ENCODE measurements around the gene CD2BP2. TPM values are rescaled to one million over a fixed set of nuclear protein-coding genes. Genes with fewer than 3 reads are reported as not detected.

Gene CD2BP2
- total and polyA plus RNA-seq, 9 of the 15 experiments (the other 6 are each of a cell fraction or from before 2014, with no cell fraction given) = 3.9 to 51.1 (median 32.8) TPM

GRCh38 chr16:30380803-30381208 is 25.7 kb upstream of the CD2BP2 start (continued):
- 0 out of 2 replicates have a peak, but pooled peaks have one; percentile 26 for TF ChIP-seq E2F1 (CRISPR knock-in tag; IDR thresholded peaks at IDR 0.05)
- no peak for TF ChIP-seq NR4A1 (CRISPR knock-in tag; IDR thresholded peaks at IDR 0.05)
- TF ChIP-seq NR4A1 (tag; IDR thresholded peaks at IDR 0.05) = peak; percentile 38; the same call in 1 of the 2 replicates
- TF ChIP-seq SMAD1 (IDR thresholded peaks at IDR 0.05; ENCODE audit: low read depth, low read length, partially characterized antibody) = no peak
- no peak for TF ChIP-seq KDM2B (CRISPR knock-in tag; IDR thresholded peaks at IDR 0.05)
- peak; percentile 47 for TF ChIP-seq ZFX (CRISPR knock-in tag; IDR thresholded peaks at IDR 0.05)
- TF ChIP-seq ZNF766 (CRISPR knock-in tag; conservative IDR thresholded peaks at IDR 0.05) = 0 out of 2 replicates have a peak, but pooled peaks have one; percentile 13
- peak; percentile 54; the same call in 1 of the 2 replicates for TF ChIP-seq GTF2A2 (tag; IDR thresholded peaks at IDR 0.05)
- peak; percentile 96 for TF ChIP-seq NR2C2 (CRISPR knock-in tag; IDR thresholded peaks at IDR 0.05)
- TF ChIP-seq NR2C2 (tag; IDR thresholded peaks at IDR 0.05) = no peak
